K562 (cell line): ENCODE measurements around the gene CRPPA. TPM values are rescaled to one million over a fixed set of nuclear protein-coding genes. Genes with fewer than 3 reads are reported as not detected.

Experiments used
- CHCHD3 ChIP-seq: fragments of 250-450 bp; sonication (Bioruptor Pico); IDR thresholded peaks from 2 replicates; pipeline ENCODE4 v2.1.2; 2022; ENCODE audit warnings: mild to moderate bottlenecking
- FOXA3 ChIP-seq, 2 experiments: fragments of 450-650 bp in 1 of 2; sonication (generic) in 1 of 2; formaldehyde crosslinking; IDR thresholded peaks in 1 of 2; conservative IDR thresholded peaks in 1 of 2; 2 replicates each; pipeline versions ENCODE4 v1.4.0 to v1.8.0; 2020 to 2022; ENCODE audit warnings: mild to moderate bottlenecking in 2 of 2, missing genetic modification reagents in 1 of 2
- HLTF ChIP-seq: fragments of 450-650 bp; IDR thresholded peaks from 2 replicates; pipeline ENCODE4 v1.6.1; 2016
- MTA1 ChIP-seq: fragments of 450-650 bp; IDR thresholded peaks from 2 replicates; pipeline ENCODE4 v1.6.1; 2017; ENCODE audit warnings: borderline replicate concordance
- NRF1 ChIP-seq, 2 experiments: fragments of 450-650 bp; IDR thresholded peaks in 1 of 2; conservative IDR thresholded peaks in 1 of 2; 2 replicates each; pipeline ENCODE4 v1.6.1; 2014; ENCODE audit warnings: mild to moderate bottlenecking in 2 of 2
- POLR2A ChIP-seq: fragments of 450-650 bp; conservative IDR thresholded peaks from 2 replicates; pipeline ENCODE4 v1.6.1; 2016
- PTRF ChIP-seq: fragments of 450-650 bp; IDR thresholded peaks from 2 replicates; pipeline ENCODE4 v1.6.1; 2016; ENCODE audit warnings: mild to moderate bottlenecking, missing genetic modification characterization, missing compliant biosample characterization
- RBM14 ChIP-seq: fragments of 200-400 bp; formaldehyde crosslinking; IDR thresholded peaks from 2 replicates; pipeline ENCODE4 v1.6.1; 2018; ENCODE audit warnings: low read depth, mild to moderate bottlenecking, low read length, moderate library complexity, borderline replicate concordance; ENCODE audit not compliant: insufficient read depth
- REST ChIP-seq, 2 experiments: fragments of 450-650 bp; formaldehyde crosslinking in 1 of 2; IDR thresholded peaks; 2 replicates each; pipeline versions ENCODE4 v1.4.0 to v1.6.1; 2014 to 2020; ENCODE audit warnings: mild to moderate bottlenecking in 2 of 2, borderline replicate concordance in 1 of 2, low read depth in 1 of 2
- SUPT5H ChIP-seq: fragments of 450-650 bp; IDR thresholded peaks from 2 replicates; pipeline ENCODE4 v1.6.1; 2016
- ZNF436 ChIP-seq: fragments of 250-450, 450-650 bp; sonication (Bioruptor Pico); formaldehyde crosslinking; IDR thresholded peaks from 2 replicates; pipeline ENCODE4 v1.7.0; 2020; ENCODE audit warnings: mild to moderate bottlenecking
- polyA plus RNA-seq, 8 experiments: library from polyadenylated mRNA; depleted of rRNA in 4 of 8; stranded (reverse) in 5 of 8; unstranded in 3 of 8; fragments of >200 nt; fragmentation: Nextera tagmentation in 2 of 8; fragmentation: Illumina TruSeq in 1 of 8; extraction: Ambion mirVana in 2 of 8; extraction: Trizol in 1 of 8; gene quantifications; 2 replicates each; pipeline versions ENCODE4 v1.2.1 to v1.2.3, GENCODE V29; 2011 to 2014; ENCODE audit warnings: inconsistent platforms in 1 of 8, missing spikeins in 1 of 8
- total RNA-seq, 7 experiments: library from RNA; depleted of rRNA in 6 of 7; stranded (reverse); fragments of >200 nt in 6 of 7; fragmentation: Illumina TruSeq in 2 of 7; extraction: Trizol in 2 of 7; gene quantifications; 2 replicates each; pipeline versions ENCODE4 v1.2.1 to v1.2.3, GENCODE V29; 2011 to 2021; ENCODE audit warnings: low replicate concordance in 1 of 7
- TF ChIP-seq, protein P1 (sequence below), 3 experiments: IDR thresholded peaks in 2 of 3; conservative IDR thresholded peaks in 1 of 3; 2 replicates each; pipeline ENCODE4 v1.5.1; 2011 to 2012; ENCODE audit warnings: low read length in 3 of 3, mild to moderate bottlenecking in 3 of 3, control low read depth in 2 of 3, improper control_type of control experiment in 1 of 3, inconsistent platforms in 1 of 3, low read depth in 1 of 3, mixed read lengths in 1 of 3, moderate library complexity in 1 of 3; ENCODE audit not compliant: insufficient read depth in 2 of 3
- TF ChIP-seq, protein P2 (sequence below): fragments of 450-650 bp; formaldehyde crosslinking; IDR thresholded peaks from 2 replicates; pipeline ENCODE4 v1.4.0; 2020; ENCODE audit warnings: mild to moderate bottlenecking, moderate library complexity
- TF ChIP-seq, protein P3 (sequence below): fragments of 250-450 bp; sonication (Bioruptor Pico); IDR thresholded peaks from 2 replicates; pipeline ENCODE4 v1.8.0; 2021; ENCODE audit warnings: mild to moderate bottlenecking, moderate library complexity

Gene CRPPA
- total and polyA plus RNA-seq, 9 of the 15 experiments (the other 6 are each of a cell fraction or from before 2014, with no cell fraction given): 3.9 to 14.4 (median 7.8) TPM

DNA sequence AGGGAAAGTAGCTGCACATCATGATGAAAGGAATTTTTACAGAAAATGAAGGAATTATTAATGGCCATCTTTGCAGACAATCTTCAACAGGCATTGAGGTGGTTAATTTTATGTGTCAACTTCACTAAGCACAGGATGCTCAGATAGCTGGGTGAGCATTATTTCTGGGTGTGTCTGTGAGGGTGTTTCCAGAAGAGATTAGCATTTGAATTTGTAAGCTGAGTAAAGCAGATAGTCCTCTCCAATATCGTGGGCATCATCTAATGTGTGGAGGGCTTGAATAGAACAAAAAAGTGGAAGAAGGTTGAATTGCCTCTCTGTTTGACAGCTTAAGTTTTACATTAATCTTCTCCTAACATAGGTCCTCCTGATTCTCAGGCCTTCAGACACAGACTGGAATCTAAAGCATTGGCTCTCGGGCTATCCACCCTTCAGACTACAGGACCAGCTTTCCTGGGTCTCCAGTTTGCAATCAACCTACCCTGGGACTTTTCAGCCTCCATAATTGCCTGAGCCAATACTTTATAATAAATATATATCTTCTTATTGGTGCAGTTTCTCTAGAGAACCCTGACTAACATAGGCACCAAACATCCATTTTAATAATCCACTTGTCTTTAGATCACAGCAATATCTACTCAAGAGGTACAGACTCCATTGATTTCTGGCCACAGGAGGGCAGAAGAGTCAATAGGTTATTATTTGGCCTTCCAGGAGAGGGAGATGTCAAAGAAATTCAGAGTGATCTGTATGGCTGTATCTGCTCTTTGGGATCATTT lies 10.5 kb upstream of the CRPPA start (continued):
- peak; percentile 79; the same call in 1 of the 2 replicates for TF ChIP-seq REST (IDR thresholded peaks at IDR 0.05; ENCODE audit: borderline replicate concordance)
- TF ChIP-seq REST (CRISPR knock-in tag; IDR thresholded peaks at IDR 0.05; ENCODE audit: low read depth): no peak
- TF ChIP-seq POLR2A: no peak
- peak in 1 of 2 experiments; percentile 93; a peak in 2 of 4 replicates for TF ChIP-seq FOXA3 (CRISPR knock-in tag; conservative IDR thresholded peaks at IDR 0.05 in 1 of 2, IDR thresholded peaks at IDR 0.05 in 1 of 2)
- TF ChIP-seq HLTF: no peak
- TF ChIP-seq CHCHD3 (CRISPR knock-in tag): no peak
- TF ChIP-seq, protein P1, sequence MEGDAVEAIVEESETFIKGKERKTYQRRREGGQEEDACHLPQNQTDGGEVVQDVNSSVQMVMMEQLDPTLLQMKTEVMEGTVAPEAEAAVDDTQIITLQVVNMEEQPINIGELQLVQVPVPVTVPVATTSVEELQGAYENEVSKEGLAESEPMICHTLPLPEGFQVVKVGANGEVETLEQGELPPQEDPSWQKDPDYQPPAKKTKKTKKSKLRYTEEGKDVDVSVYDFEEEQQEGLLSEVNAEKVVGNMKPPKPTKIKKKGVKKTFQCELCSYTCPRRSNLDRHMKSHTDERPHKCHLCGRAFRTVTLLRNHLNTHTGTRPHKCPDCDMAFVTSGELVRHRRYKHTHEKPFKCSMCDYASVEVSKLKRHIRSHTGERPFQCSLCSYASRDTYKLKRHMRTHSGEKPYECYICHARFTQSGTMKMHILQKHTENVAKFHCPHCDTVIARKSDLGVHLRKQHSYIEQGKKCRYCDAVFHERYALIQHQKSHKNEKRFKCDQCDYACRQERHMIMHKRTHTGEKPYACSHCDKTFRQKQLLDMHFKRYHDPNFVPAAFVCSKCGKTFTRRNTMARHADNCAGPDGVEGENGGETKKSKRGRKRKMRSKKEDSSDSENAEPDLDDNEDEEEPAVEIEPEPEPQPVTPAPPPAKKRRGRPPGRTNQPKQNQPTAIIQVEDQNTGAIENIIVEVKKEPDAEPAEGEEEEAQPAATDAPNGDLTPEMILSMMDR (IDR thresholded peaks at IDR 0.05 in 2 of 3, conservative IDR thresholded peaks at IDR 0.05 in 1 of 3; ENCODE audit: insufficient read depth in 2 of 3, low read depth in 1 of 3, low read length in 3 of 3): peak; percentile 71 to 96 (median 89)
- TF ChIP-seq, protein P2, sequence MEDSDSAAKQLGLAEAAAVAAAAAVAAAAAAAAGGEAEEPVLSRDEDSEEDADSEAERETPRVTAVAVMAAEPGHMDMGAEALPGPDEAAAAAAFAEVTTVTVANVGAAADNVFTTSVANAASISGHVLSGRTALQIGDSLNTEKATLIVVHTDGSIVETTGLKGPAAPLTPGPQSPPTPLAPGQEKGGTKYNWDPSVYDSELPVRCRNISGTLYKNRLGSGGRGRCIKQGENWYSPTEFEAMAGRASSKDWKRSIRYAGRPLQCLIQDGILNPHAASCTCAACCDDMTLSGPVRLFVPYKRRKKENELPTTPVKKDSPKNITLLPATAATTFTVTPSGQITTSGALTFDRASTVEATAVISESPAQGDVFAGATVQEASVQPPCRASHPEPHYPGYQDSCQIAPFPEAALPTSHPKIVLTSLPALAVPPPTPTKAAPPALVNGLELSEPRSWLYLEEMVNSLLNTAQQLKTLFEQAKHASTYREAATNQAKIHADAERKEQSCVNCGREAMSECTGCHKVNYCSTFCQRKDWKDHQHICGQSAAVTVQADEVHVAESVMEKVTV (CRISPR knock-in tag): peak; percentile 80
- no peak for TF ChIP-seq ZNF436 (CRISPR knock-in tag)
- no peak for TF ChIP-seq PTRF (tag)
- no peak for TF ChIP-seq MTA1
- TF ChIP-seq RBM14: no peak
- TF ChIP-seq, protein P3, sequence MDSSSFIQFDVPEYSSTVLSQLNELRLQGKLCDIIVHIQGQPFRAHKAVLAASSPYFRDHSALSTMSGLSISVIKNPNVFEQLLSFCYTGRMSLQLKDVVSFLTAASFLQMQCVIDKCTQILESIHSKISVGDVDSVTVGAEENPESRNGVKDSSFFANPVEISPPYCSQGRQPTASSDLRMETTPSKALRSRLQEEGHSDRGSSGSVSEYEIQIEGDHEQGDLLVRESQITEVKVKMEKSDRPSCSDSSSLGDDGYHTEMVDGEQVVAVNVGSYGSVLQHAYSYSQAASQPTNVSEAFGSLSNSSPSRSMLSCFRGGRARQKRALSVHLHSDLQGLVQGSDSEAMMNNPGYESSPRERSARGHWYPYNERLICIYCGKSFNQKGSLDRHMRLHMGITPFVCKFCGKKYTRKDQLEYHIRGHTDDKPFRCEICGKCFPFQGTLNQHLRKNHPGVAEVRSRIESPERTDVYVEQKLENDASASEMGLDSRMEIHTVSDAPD (CRISPR knock-in tag): no peak
- 0 out of 4 replicates have a peak, but pooled peaks of 1 of the 2 experiments have one; percentile 16 for TF ChIP-seq NRF1 (conservative IDR thresholded peaks at IDR 0.05 in 1 of 2, IDR thresholded peaks at IDR 0.05 in 1 of 2)
- no peak for TF ChIP-seq SUPT5H
